Activated T-helper 1 cell treated with anti-CD3 and anti-CD28 coated beads, Interleukin-2, amount 50 U/mL, for 16 hours (primary cell): ENCODE data around the gene SLC39A6.
"Not testable (repeated sequence)": the region's sequence is repeated elsewhere in the genome, so short reads cannot be mapped to it uniquely, and the experiment has no call there.

ENCODE experiments used
- DNase-seq, 2 donors: peaks; one replicate each; pipeline ENCODE4 v3.0.0-alpha.2; 2020; ENCODE audit warnings: low read depth in 1 of 2, low spot score in 1 of 2

SLC39A6 gene

GRCh38 chr18:36101943-36102342, 27.2 kb downstream of the SLC39A6 start:
- no peak for DNase-seq

GRCh38 chr18:36099311-36099710, 29.8 kb downstream of the SLC39A6 start:
- DNase-seq = no peak

- DNase-seq = no peak
Measured at GRCh38 chr18:36096955-36097354, 32.2 kb downstream of the SLC39A6 start.

- DNase-seq = no peak
Measured at GRCh38 chr18:36095936-36096519, 33.1 kb downstream of the SLC39A6 start.

GRCh38 chr18:36094431-36094830, 34.7 kb downstream of the SLC39A6 start:
- DNase-seq = no peak

GRCh38 chr18:36092116-36092515, 37.0 kb downstream of the SLC39A6 start:
- DNase-seq = not testable (repeated sequence)

- DNase-seq = no peak
Measured at GRCh38 chr18:36089001-36089400, 40.1 kb downstream of the SLC39A6 start.

GRCh38 chr18:36088256-36088655, 40.9 kb downstream of the SLC39A6 start:
- DNase-seq = no peak

- DNase-seq = no peak
Measured at GRCh38 chr18:36086186-36086585, 43.0 kb downstream of the SLC39A6 start.

GRCh38 chr18:36085195-36085594, 43.9 kb downstream of the SLC39A6 start:
- no peak for DNase-seq

GRCh38 chr18:36083729-36084128, 45.4 kb downstream of the SLC39A6 start:
- no peak for DNase-seq

GRCh38 chr18:36081118-36081517, 48.0 kb downstream of the SLC39A6 start:
- DNase-seq = not testable (repeated sequence)

- no peak for DNase-seq
Measured at GRCh38 chr18:36078751-36079529, 50.2 kb downstream of the SLC39A6 start.

GRCh38 chr18:36077764-36078163, 51.4 kb downstream of the SLC39A6 start:
- not testable (repeated sequence) for DNase-seq

GRCh38 chr18:36075862-36076587, 53.1 kb downstream of the SLC39A6 start:
- DNase-seq = no peak

- no peak for DNase-seq
Measured at GRCh38 chr18:36074435-36074834, 54.7 kb downstream of the SLC39A6 start.

- no peak for DNase-seq
Measured at GRCh38 chr18:36073676-36074075, 55.5 kb downstream of the SLC39A6 start.

GRCh38 chr18:36072406-36072805, 56.7 kb downstream of the SLC39A6 start:
- DNase-seq = not testable (repeated sequence)

- peak; percentile 95 to 96 for DNase-seq
Measured at GRCh38 chr18:36067055-36067957, 61.8 kb downstream of the SLC39A6 start, which contains the start of gene RPRD1A. Gene RPRD1A (minus strand): TSS chr18:36067559. CDS start chr18:36067404, 155 bp downstream.

GRCh38 chr18:36066686-36067054, 62.5 kb downstream of the SLC39A6 start:
- DNase-seq = no peak

GRCh38 chr18:36066001-36066400, 63.1 kb downstream of the SLC39A6 start:
- DNase-seq = no peak
